ENCODE data around the gene CHMP1B.
"Not testable (repeated sequence)": the region's sequence is repeated elsewhere in the genome, so short reads cannot be mapped to it uniquely, and the experiment has no call there.

CHMP1B gene

GRCh38 chr18:11872479-11873136, 21.4 kb downstream of the CHMP1B start:
- no peak for DNase-seq

- DNase-seq: no peak
Observed at GRCh38 chr18:11873670-11874340, 22.6 kb downstream of the CHMP1B start.

- no peak for DNase-seq
Observed at GRCh38 chr18:11874676-11875075, 23.5 kb downstream of the CHMP1B start.

GRCh38 chr18:11877497-11878135, 26.4 kb downstream of the CHMP1B start:
- no peak for DNase-seq

- no peak for DNase-seq
Observed at GRCh38 chr18:11880586-11881304, 29.5 kb downstream of the CHMP1B start.

- no peak for DNase-seq
Observed at GRCh38 chr18:11882636-11883035, 31.4 kb downstream of the CHMP1B start.

- no peak for DNase-seq
Observed at GRCh38 chr18:11883153-11883552, 31.9 kb downstream of the CHMP1B start.

- no peak for DNase-seq
Observed at GRCh38 chr18:11884396-11885030, 33.3 kb downstream of the CHMP1B start.

- DNase-seq: no peak
Observed at GRCh38 chr18:11885278-11885947, 34.2 kb downstream of the CHMP1B start.

GRCh38 chr18:11886577-11887110, 35.4 kb downstream of the CHMP1B start:
- DNase-seq: no peak

- no peak for DNase-seq
Observed at GRCh38 chr18:11887328-11888128, 36.3 kb downstream of the CHMP1B start.

- DNase-seq: no peak
Observed at GRCh38 chr18:11888726-11889125, 37.5 kb downstream of the CHMP1B start.

- DNase-seq: no peak
Observed at GRCh38 chr18:11889284-11889683, 38.1 kb downstream of the CHMP1B start.

- no peak for DNase-seq
Observed at GRCh38 chr18:11891737-11892136, 40.5 kb downstream of the CHMP1B start.

- DNase-seq: not testable (repeated sequence)
Observed at GRCh38 chr18:11892438-11892837, 41.2 kb downstream of the CHMP1B start.

- no peak for DNase-seq
Observed at GRCh38 chr18:11897781-11898180, 46.6 kb downstream of the CHMP1B start.

GRCh38 chr18:11899063-11899462, 47.9 kb downstream of the CHMP1B start:
- no peak for DNase-seq

- no peak for DNase-seq
Observed at GRCh38 chr18:11901826-11902438, 50.7 kb downstream of the CHMP1B start.

- no peak for DNase-seq
Observed at GRCh38 chr18:11902522-11903292, 51.5 kb downstream of the CHMP1B start.

Data from stimulated activated CD4-positive, alpha-beta T cell treated with anti-CD3 and anti-CD28 coated beads, Interleukin-2, amount 100 ng/mL, for 48 hours (primary cell).